ENCODE measurements around the gene CFAP70.

The CFAP70 gene

GRCh38 chr10:73252445-73253224 lies 106.0 kb downstream of the CFAP70 start, which contains the start of gene MRPS16:
TSS of gene MRPS16 (minus strand) at chr10:73252644. CDS start at chr10:73252482, 162 bp downstream.
- peak within 1 kb of the TSS; percentile 93 for H3K4me3 ChIP-seq (ENCODE audit: low read depth, low read length)
- ChIA-PET CTCF (interaction anchor here (0.9 to 3.1 kb wide), 5 partner anchors 9 to 391 kb away, joined by 3 to 14 read pairs (median 4); no protein-coding TSS in a partner anchor), POLR2A (interaction anchor here (0.6 to 0.7 kb wide), 3 partner anchors 32 to 157 kb away, joined by 3 read pairs; no protein-coding TSS in a partner anchor)
- TF ChIP-seq, protein P1, sequence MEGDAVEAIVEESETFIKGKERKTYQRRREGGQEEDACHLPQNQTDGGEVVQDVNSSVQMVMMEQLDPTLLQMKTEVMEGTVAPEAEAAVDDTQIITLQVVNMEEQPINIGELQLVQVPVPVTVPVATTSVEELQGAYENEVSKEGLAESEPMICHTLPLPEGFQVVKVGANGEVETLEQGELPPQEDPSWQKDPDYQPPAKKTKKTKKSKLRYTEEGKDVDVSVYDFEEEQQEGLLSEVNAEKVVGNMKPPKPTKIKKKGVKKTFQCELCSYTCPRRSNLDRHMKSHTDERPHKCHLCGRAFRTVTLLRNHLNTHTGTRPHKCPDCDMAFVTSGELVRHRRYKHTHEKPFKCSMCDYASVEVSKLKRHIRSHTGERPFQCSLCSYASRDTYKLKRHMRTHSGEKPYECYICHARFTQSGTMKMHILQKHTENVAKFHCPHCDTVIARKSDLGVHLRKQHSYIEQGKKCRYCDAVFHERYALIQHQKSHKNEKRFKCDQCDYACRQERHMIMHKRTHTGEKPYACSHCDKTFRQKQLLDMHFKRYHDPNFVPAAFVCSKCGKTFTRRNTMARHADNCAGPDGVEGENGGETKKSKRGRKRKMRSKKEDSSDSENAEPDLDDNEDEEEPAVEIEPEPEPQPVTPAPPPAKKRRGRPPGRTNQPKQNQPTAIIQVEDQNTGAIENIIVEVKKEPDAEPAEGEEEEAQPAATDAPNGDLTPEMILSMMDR (IDR thresholded peaks at IDR 0.05; ENCODE audit: insufficient read depth, low read length, missing control alignments), result no peak
- DNase-seq (ENCODE audit: low read depth, low spot score), result peak; percentile 80

GRCh38 chr10:73251683-73252444 lies 106.8 kb downstream of the CFAP70 start:
- ChIA-PET CTCF (interaction anchor here (0.9 to 3.1 kb wide), 3 partner anchors 9 to 12 kb away, joined by 3 to 14 read pairs (median 4); no protein-coding TSS in a partner anchor), POLR2A (interaction anchor here (0.6 kb wide), 2 partner anchors 32 to 152 kb away, joined by 3 read pairs; no protein-coding TSS in a partner anchor)
- TF ChIP-seq, protein P1 (IDR thresholded peaks at IDR 0.05; ENCODE audit: insufficient read depth, low read length, missing control alignments), result no peak
- peak overlapping the region; percentile 93 for H3K4me3 ChIP-seq (ENCODE audit: low read depth, low read length)
- no peak for DNase-seq (ENCODE audit: low read depth, low spot score)

- ChIA-PET CTCF (interaction anchor here (2.4 kb wide), 1 partner anchor 15 kb away, joined by 9 read pairs; no protein-coding TSS in a partner anchor), POLR2A (no interaction called here)
- no peak overlapping the region for H3K4me3 ChIP-seq (ENCODE audit: low read depth, low read length)
- DNase-seq (ENCODE audit: low read depth, low spot score), result no peak
- TF ChIP-seq, protein P1 (IDR thresholded peaks at IDR 0.05; ENCODE audit: insufficient read depth, low read length, missing control alignments), result no peak
These were observed 110.4 kb downstream of the CFAP70 start for GRCh38 chr10:73248259-73248724.

- ChIA-PET POLR2A (interaction anchor here (0.6 to 1.9 kb wide), 8 partner anchors 9 to 248 kb away, joined by 3 to 8 read pairs (median 4); partner anchors contain the start of genes ECD, FAM149B1 and PPP3CB), CTCF (interaction anchor here (2.4 kb wide), 1 partner anchor 16 kb away, joined by 9 read pairs; no protein-coding TSS in a partner anchor)
- H3K4me3 ChIP-seq (ENCODE audit: low read depth, low read length), result peak overlapping the region; percentile 92
- DNase-seq (ENCODE audit: low read depth, low spot score), result no peak
- TF ChIP-seq, protein P1 (IDR thresholded peaks at IDR 0.05; ENCODE audit: insufficient read depth, low read length, missing control alignments), result no peak
These were observed 111.0 kb downstream of the CFAP70 start for GRCh38 chr10:73247509-73248258.

DNA sequence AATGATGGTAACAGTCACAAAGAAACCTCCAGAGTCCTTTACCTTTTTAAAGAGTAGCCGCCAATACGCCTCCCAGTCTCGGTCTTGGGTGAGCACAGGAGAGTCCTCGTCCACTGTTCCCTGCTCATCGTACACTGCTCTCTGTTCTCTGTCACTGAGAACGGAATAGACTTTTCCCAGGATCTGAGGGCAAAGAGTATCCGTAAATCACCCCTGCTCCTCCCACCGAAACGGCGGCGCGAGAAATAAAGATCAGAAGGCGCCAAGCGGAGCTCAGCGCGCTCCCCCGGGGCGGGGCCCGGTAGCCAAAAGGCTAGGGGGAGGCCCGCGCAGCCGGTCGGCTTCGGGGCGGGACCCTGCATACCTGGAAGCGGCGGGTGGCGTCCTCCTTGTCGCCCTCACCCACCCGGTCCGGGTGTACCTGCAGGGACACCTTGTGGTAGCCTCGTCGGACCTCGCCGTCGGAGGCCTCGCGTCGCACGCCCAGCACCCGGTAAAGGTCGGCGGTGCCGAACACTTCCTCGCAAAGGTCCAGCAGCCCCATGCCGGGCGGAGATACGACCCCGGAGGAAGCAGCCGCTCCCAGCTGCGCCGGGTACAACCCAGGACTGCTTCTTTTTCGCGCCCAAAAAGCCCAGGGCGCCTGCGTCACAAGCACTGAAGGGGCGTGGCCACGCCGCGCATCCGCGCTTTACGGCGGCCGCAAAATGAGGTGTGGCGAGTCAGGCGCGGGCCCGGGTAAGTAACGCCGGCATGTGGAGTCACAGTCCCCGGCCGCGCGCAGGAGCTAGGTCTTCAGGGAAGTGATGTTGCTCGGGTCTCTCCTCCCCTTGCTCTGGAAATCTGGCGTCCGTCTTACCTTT lies 111.8 kb downstream of the CFAP70 start, which contains the start of gene DNAJC9:
DNAJC9 (minus strand) TSS at position 610 of the 863 bp plus-strand sequence; CDS start at position 544, 66 bp downstream.
- TF ChIP-seq, protein P1 (IDR thresholded peaks at IDR 0.05; ENCODE audit: insufficient read depth, low read length, missing control alignments), result no peak
- ChIA-PET CTCF (interaction anchor here (2.4 kb wide), 1 partner anchor 17 kb away, joined by 9 read pairs; no protein-coding TSS in a partner anchor), POLR2A (interaction anchor here (0.6 to 1.9 kb wide), 10 partner anchors 8 to 249 kb away, joined by 3 to 8 read pairs (median 4); partner anchors contain the start of genes CFAP70, ECD, FAM149B1 and PPP3CB)
- DNase-seq (ENCODE audit: low read depth, low spot score), result peak; percentile 50
- peak within 1 kb of the TSS; percentile 92 for H3K4me3 ChIP-seq (ENCODE audit: low read depth, low read length)

All from AG04449 (cell line).